GM19452 (cell line): ENCODE results near the gene GUCY1B1.
A peak's percentile ranks its signal among the peaks of the same experiment; 100 is the strongest.
"Not testable (repeated sequence)": the region's sequence is repeated elsewhere in the genome, so short reads cannot be mapped to it uniquely, and the experiment has no call there.

Experiments
- ATAC-seq: cut with Tn5 transposase; IDR thresholded peaks from one replicate; pipeline ENCODE4 v1.9.1; 2021; ENCODE audit not compliant: unreplicated experiment

GUCY1B1 gene

DNA sequence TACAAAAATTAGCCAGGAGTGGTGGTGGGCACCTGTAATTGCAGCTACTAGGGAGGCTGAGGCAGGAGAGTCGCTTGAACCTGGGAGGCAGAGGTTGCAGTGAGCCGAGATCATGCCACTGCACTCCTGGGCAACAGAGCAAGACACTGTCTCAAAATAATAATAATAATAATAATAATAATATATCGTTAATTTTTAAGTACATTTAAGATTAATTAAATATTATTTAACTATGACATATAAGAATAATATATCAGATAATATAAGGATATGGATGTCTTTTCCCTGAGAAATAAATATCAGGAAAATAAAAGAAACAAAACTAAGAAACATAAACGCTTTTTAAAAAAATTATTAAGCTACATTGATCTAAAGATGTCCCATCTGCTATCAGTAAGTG is 38.8 kb downstream of the GUCY1B1 start:
- not testable (repeated sequence) for ATAC-seq

DNA sequence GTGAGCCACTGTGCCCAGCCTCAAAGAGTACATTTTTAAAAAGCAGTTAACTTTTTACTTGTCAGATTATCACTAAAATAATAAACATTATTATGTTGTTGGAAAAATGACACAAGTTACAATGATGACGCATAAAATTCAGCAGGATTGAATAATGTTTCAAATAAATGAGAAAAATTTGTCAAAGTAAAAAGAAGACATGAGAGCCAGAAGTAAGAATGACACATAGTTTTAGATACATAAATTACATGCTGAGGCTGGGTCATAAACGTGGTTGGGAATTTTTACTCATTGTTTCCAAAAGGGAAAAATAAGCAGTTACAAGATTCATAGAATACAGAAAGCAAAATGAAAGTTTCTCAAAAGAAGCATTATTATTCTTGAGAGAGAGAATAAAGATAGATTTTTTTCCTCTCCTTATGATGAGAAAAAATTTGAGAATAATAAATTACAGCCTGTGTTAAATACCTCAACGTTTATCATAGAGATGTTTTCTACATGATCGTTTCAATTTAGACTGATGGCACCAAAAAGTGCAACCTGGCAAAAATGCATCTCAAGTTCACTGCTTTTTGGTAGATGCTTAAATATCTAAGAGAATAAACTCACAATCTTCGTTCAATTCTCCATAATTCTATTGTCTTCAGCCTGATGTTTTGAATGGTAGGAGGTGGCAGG is 40.4 kb downstream of the GUCY1B1 start:
- no peak for ATAC-seq

DNA sequence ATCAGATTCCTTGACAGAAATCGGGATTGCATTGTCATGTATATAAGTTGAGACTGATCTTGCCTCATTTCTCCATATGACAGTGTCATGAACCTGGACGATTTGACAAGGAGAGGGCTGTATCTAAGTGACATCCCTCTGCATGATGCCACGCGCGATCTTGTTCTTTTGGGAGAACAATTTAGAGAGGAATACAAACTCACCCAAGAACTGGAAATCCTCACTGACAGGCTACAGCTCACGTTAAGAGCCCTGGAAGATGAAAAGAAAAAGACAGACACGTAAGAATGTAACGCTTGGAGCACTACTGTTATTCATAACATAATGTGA is 40.9 kb downstream of the GUCY1B1 start:
- no peak for ATAC-seq

DNA sequence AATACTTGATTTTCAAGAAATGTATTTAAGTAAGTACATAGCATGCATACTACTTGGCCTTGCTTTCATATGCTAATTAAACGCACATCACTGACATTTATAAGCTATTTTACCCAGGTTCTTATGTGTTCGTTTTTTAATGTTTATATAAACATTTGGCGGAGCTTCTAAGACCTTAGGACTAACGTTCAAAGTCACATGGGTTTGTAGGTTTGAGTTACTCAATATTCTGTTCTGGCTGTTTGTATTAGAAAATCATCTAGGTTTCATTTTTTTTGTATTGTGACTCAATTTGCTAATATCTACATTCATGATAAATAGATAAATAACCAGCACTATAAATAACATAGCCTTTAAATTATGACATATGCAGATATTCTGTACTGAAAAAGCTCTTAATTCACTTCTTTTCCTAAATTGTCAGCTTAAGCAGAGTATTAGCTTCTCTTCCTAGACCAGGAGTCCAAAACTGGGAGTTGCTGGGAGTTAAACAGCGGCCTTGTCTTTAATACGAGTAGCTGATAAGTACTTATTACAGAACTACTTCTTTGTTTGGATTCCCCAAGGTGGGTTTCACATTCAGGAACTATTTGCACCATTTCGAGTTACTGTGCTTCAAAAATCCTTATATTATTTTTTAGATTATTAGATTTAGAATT is 42.0 kb downstream of the GUCY1B1 start:
- no peak for ATAC-seq

DNA sequence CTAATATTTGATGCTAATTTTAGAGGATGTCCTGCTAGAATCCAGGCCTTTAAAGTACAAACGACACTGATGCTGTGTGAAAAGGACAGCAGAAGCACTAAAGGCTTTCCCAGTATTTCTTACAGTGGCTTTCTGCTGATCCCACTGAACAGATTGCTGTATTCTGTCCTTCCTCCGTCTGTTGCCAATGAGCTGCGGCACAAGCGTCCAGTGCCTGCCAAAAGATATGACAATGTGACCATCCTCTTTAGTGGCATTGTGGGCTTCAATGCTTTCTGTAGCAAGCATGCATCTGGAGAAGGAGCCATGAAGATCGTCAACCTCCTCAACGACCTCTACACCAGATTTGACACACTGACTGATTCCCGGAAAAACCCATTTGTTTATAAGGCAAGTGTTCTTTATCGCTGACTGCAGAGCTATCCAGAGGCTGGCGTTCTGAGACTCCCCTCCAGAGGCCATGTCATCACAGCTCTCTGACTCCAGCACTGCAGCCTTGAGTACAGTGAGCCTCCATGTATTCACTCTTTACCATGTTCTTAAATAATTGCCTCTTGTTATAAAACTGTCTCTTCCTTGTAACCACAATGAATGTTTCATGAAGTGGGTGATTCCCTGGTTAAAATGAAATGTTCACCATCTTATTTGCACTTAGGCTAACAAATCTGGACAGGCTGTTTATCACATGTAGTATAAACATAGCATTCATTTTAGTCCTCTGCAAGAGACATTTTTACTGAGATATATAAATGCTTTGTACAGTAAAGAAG is 43.6 kb downstream of the GUCY1B1 start:
- no peak for ATAC-seq

DNA sequence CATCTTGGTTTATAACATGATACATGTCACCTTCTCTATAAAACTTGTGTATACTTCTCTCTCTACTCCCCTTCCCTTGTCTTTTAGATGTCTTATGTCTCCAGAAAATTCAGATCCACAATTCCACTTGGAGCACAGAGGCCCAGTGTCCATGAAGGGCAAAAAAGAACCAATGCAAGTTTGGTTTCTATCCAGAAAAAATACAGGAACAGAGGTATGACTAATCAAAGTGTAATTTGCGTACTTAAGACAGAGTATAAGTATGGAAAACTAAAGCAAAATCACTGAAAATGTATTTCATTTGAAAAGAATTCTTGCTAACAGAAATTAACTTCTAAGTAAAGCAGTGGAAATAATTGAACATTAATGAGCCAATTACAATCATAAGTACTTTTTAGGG is 46.2 kb downstream of the GUCY1B1 start:
- ATAC-seq = no peak

DNA sequence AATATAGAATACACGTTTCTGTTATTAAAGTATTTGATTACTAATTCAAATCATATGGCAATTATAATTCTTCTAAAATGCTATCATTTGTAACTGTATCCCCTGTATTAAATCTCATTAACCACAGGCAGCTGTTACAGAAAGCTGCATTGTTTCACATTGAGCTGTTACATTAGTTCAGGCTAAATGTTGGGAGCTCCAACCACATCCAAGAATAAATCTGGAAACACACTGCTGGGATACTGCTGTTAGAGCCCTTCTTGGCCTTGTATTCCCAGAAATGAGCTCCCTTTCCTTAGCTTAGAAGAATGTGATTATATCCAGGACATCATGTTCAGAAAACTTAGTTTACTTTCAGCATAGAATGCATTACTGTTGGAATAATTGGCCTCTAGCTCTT is 48.2 kb downstream of the GUCY1B1 start:
- ATAC-seq = no peak

DNA sequence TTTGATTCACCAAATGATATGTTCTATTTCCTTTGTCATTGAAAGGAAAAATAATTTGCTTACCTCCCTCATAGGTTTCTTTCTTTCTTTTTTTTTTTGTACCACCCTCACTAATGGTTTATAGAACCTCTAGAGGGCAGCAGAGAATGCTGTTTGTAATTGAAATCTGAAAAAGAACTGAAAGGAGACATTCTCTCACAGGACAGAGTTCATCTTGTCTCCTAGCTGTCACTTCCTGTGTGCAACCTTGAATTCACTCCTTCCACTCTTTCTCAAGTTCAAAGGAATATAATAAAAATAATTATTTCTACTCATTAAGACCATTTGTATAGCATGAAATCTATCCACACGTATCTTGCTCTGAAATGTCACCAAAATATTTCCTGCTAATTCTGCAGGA is 51.0 kb downstream of the GUCY1B1 start:
- ATAC-seq = peak; percentile 94

DNA sequence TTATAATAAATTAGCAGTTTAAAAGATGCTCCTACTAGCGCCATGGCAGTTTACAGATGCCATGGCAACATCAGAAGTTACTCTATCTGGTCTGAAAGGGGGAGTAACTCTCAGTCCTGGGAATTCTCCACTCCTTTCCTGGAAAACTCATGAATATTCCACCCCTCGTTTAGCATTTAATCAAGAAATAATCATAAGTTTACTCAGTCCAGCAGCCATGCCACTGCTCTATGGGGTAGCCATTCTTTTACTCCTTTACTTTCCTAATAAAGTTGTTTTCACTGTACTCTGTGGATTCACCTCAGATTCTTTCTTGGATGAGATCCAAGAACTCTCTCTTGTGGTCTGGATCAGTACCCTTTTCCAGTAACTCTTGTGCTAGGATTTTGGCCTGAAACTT is 52.3 kb downstream of the GUCY1B1 start:
- no peak for ATAC-seq

DNA sequence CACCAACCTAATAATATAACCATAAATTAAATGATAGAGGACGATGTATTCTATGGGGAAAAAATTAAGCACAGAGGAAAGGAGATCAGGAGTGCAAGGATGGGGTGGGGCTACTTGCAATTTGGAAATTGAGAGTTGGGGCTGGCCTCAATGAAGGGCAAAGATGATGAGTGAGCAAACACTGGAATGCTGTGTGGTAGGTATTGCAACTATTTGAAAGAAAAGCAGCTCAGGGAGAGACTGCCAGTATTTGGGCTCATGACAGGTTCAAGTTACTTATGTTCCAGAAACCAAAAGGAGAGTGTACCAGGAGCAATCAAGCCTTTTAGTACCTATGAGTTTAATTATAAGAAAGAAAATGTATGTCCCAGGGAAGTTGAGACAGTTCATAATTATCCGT is 59.8 kb downstream of the GUCY1B1 start:
- no peak for ATAC-seq

DNA sequence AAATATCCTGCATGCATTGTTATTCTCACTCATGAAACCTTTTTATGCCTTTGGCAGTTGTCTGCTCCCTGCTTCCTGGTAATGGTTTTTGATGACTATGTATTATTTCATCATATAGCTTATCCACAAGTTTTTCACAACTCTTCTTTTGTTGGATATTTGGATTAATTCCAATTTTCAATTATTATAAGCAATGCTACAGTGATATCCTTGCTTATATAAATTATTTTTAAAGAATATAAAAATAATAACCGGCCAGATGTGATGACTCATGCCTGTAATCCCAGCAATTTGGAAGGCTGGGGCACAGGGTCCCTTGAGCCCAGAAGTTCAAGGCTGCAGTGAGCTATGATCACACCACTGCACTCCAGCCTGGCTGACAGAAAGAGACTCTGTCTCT is 60.2 kb downstream of the GUCY1B1 start:
- no peak for ATAC-seq

DNA sequence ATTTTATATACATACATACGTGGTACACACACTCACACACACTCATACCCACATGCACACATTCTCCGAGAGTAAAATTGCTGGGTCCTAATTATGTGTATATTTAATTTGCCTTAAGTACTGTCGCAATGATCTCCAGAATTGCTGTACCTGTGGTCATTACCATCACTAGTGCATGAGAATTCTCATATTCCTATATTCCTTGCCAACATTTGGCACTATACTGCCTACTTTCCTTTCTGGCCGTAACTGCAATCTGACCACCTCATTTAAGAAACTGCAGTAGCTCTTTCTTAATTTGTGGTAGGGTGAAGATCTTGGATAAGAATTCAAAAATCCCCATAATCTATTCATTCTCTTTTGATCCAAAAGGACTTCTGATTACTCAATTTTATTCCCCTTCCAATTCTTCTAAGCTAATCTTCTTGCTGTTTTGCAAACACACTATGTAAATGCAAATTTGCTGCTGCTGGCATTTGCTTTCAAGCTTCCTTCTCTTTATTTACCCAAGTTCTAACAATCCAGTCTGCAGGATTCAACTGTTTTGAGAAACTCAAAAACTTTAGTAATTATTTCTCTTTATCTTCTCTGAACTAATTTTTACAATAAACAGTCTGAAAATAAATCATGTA is 62.2 kb downstream of the GUCY1B1 start:
- ATAC-seq = no peak

DNA sequence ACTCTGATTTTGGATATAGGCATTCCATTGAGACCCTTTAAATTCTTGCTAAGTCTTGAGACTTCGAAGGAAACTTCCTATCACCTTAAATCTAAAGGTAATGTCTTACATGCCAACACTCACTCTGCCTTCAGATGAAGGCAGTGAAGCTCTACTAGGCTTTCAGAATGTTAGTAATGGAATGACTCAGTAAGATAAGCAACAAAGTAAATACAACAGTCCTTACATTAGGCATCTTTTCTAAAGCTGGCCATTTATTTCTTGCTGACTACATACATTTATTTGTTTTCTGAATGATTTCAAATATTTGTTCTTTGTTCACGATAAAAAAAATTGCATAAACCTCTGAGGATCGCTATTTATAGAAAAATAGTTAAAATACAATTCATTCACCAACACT is 63.8 kb downstream of the GUCY1B1 start:
- ATAC-seq = no peak

DNA sequence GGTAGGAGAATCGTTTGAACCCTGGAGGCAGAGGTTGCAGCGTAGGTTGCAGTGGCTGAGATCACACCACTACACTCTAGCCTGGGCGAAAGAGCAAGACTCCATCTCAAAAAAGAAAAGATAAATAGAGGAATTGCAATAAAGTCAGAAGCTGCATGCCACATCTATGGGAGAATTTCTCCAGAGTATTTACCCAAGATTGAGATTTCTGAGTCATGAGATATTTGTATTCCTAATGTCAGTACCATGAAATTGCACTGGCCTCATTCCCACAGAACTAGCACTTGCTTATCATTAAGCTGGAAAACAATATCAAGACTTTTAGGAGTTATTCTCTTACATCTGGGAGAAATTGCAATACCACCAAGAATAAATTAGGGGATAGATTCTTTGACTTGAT is 69.8 kb downstream of the GUCY1B1 start:
- no peak for ATAC-seq

DNA sequence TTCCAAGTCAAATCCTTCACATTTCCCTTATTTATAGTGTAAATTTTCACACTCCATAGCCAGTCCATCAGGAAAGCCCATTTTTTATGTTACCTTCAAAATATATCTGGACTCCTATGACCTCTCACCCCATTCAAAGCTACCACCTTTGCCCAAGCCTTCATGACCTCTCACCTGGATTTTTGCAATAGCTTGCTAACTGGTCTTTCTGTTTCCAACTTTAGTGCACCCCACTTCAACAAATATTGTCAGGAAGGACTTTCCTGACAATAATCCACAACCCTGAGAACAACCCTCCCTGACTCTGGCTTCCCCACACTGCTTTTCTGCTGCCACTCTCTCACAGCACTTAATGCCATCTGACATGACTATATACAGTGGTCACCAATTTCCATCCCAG is 73.8 kb downstream of the GUCY1B1 start:
- no peak for ATAC-seq

DNA sequence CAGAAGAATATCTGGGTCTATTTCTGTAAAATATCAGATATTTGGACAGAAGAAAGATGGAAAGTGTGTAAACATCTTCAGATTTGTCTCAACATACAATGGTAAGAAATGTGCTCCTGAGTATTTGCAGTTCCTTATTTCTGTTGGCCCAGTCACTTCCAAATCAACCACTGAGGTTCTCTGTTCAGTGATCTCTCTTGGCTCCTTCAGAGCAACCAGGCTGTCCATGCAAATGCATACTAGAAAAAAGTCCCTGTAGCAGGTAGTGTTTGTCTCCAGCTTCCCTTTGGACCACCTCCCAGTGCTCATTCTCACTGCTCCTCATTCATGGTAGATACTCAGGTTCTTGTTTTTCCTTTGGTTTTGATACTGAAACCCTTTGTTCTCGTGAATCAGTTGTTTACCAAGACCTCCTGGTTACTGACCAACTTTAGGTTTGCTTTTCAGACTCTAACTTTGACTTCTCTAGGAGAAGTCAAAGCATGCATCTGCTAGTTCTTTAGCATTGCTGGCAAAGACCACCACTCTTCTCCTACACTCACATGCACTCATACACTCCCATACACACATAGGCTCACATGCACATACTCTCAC is 78.5 kb downstream of the GUCY1B1 start:
- ATAC-seq = no peak

DNA sequence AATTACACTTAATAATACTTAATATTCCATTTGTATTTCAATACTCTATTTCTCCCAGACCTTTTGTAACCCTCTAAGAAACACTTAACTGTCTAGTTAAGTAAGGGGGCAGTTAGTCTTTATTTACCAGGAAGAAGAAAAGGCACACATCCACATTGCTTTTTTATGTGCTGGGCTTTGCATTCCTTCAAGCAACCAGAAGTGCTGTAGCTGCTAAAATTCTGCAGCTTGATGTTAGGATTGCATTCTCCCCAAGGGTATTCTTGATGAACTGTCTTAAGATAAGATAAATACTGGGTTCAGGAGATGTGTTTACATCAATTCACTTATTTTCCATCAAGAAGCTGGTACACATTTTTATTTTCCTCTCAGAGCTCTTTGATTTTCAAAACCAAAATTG is 83.3 kb downstream of the GUCY1B1 start:
- ATAC-seq = no peak

DNA sequence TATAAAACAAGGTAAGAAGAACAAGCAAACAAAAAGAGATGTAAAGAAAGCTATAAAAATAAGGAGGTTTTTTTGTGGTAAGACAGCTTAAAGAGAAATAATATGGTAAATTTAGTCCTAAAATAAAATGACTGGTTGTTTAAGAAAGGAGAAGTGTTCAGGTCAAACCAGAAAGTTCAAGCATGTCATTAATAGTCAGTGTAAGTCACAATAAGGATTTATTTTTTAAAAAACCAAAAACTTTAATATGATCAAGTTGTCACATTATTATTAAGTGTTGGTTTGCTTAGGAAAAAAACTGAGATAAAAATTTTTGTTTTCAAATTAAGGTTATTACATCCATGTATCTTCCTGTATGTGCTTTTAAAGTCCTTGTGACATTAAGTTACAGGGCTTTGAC is 88.1 kb downstream of the GUCY1B1 start:
- no peak for ATAC-seq

DNA sequence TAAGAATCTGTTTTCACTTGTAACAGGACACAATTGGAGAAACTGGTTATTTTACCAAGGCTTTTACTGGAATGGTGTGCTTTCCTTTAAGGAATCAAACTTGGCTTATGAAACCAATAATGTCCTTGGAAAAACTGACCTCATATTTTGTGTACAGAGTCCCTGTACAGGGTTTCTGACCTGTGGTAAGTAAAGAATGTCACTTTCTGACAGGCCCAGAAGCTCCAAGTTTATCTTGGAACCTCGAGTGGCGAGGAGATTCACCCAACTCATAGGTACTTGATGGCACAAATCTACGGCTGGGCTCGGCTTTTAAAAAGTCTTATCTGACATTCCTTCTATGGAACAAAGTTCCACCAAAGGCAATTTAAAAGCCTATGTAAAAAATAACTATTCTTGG is 90.2 kb downstream of the GUCY1B1 start:
- ATAC-seq = no peak

DNA sequence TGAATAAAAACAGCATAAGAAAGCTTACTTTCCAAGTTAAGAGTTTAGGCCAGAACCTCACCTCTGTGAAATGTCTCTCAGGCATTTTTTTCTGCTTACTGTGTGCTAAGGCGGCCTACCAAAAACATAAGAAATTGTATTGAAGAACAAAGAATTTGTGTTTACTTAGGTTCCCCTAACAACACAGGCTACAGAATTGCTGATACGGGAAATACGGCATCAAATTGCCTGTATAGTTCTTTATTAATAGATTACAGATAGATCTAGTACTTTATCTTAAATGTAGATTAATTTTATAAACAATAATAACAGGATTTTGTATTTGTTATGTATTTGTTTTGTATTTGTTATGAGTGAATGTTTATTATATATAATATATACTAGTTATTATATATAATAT is 94.4 kb downstream of the GUCY1B1 start:
- no peak for ATAC-seq

DNA sequence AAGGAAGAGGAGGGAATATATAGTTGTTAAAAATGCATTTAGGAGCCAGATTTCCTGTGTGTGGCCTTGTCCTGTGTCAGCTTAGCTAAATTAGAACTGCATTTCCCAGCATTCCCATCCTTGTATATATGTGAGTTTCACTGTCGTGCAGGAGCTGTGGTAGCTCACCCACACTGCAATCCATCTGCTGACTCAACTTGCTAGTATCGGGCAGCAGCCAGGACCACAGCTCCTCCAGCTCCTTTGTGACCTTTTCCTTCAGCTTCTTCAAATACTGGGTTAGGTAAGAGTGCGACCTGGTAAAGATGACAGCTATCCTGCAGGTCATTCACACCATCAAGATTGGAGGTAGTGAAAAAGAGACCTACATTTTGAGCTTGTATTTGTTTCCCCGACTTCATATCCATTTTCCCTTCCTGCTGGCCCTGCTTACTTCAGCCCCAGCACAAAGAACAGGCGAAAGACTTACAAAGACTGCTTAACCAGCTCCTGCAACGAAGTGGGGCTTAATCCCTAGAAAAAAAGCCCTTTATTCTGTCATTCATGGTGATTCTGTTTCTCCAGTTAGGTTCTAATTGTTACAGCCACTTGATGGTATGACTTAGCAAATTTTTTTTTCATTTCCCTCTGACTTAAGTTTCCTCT is 95.9 kb downstream of the GUCY1B1 start:
- no peak for ATAC-seq
